Omental fat pad (tissue), 4 donors: ENCODE results near the gene TGFBR3. TPM values are rescaled to one million over a fixed set of nuclear protein-coding genes. Genes with fewer than 3 reads are reported as not detected.

ENCODE experiments used
- ATAC-seq: fragments of 150-250 bp; one replicate; pipeline ENCODE4 v1.9.1; 2016; ENCODE audit warnings: mild to moderate bottlenecking, moderate library complexity; ENCODE audit not compliant: low FRiP score
- DNase-seq: peaks from one replicate; pipeline ENCODE4 v3.0.0-alpha.2; 2019; ENCODE audit warnings: low spot score
- total RNA-seq, 4 donors: library from RNA; depleted of rRNA; stranded (reverse); fragments of >200 nt; gene quantifications; one replicate each; pipeline ENCODE4 v1.1.0, GENCODE V29; 2016
- TF ChIP-seq, protein P1 (sequence below), 3 donors: fragments of 450-650 bp; IDR thresholded peaks; one replicate each; pipeline ENCODE4 v1.5.1; 2016 to 2017; ENCODE audit warnings: antibody characterized with exemption in 3 of 3, mild to moderate bottlenecking in 3 of 3, moderate library complexity in 2 of 3

Gene TGFBR3
- total RNA-seq, 4 donors from 2014 or later = 104 to 267 (median 196) TPM

DNA sequence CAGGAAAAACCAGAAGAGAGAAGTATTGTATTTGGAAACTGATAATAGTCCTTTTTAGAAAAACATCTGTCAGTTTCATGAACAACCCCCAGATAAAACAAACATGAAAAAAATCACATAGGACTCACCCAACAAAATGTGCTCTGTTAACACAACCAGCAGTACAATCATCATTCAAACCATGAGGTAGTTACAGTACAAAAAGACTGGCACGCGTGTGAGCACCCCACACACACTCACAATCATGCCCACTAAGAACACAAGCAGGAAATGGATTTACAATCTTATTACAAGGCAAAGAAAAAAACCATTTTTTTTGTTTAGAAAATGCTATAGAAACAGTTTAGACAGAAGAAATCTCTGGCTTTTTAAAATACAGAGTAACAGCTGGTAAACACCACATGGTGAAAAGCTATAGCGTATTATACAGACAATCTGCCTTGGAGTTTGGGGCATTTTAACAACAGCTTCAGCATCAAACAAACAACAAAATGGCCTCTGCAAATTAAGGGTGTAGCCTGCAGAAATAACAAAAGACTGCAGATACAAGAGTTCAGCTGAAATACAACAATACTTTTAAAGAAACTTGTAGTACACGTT lies 205.3 kb downstream of the TGFBR3 start:
- no peak for DNase-seq
- TF ChIP-seq, protein P1, sequence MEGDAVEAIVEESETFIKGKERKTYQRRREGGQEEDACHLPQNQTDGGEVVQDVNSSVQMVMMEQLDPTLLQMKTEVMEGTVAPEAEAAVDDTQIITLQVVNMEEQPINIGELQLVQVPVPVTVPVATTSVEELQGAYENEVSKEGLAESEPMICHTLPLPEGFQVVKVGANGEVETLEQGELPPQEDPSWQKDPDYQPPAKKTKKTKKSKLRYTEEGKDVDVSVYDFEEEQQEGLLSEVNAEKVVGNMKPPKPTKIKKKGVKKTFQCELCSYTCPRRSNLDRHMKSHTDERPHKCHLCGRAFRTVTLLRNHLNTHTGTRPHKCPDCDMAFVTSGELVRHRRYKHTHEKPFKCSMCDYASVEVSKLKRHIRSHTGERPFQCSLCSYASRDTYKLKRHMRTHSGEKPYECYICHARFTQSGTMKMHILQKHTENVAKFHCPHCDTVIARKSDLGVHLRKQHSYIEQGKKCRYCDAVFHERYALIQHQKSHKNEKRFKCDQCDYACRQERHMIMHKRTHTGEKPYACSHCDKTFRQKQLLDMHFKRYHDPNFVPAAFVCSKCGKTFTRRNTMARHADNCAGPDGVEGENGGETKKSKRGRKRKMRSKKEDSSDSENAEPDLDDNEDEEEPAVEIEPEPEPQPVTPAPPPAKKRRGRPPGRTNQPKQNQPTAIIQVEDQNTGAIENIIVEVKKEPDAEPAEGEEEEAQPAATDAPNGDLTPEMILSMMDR (IDR thresholded peaks at IDR 0.05) = no peak

DNA sequence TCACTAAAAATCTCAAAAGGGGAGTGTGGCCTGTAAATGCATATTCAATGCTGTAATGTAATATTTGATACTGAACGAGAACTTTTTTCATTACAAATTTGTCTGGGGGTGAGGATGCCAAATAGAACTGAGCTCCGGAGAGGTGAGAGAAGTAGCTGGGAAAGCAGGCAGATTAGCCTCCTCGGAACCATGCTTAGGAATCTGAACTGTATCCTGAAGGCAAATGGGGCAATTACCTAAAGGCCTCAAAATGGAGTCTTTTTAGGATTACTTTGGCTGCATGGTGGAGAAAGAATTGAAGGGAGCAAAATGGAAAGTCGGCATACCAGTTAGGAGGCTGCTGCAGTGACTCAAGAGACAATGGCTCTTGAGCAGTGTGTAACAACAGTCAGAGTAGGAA lies 206.5 kb downstream of the TGFBR3 start:
- ATAC-seq (no peak), DNase-seq (no peak)
- TF ChIP-seq, protein P1 (IDR thresholded peaks at IDR 0.05) = no peak

More for the DNA sequence above, 205.3 kb downstream of the TGFBR3 start:
- ATAC-seq = no peak

DNA sequence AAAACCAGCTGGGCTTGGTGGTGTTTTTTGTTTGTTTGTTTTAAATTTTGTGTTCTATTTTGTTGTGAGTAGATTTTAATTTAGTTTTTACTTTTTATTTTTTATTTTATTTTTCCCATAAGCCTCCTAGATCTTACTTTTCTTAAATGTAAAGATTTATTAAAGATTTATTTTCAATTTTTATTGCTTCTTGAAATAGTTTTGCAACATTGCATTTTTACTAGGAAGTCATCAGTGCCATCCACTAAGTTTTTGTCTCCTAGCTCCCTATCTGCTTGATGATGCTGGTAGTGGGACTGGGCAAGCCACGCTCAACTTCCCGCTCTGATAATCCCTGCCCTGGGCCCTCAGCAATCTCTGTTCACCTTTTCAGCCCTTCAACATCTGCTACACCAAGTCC lies 209.9 kb downstream of the TGFBR3 start:
- no peak for DNase-seq
- TF ChIP-seq, protein P1 (IDR thresholded peaks at IDR 0.05) = no peak
- no peak for ATAC-seq

DNA sequence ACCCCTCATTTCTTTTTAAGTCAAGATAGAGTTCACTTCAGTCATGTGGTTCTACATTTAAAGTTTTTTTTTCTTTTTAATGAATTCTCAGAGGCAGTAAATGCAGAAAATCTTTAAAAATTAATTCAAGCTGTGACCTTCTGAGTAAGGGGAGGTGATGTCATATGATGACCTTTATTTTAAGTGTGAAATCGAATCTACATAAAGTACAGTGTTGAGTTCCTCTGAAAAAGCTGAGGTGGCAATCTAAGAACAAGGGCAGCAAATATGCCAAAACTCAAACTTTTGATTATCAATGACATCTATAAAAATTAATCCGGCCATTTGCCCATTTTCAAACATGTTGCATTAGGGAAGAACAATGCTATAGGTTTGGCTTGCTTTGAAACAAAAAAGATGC lies 211.8 kb downstream of the TGFBR3 start:
- ATAC-seq (no peak), DNase-seq (no peak)
- TF ChIP-seq, protein P1 (IDR thresholded peaks at IDR 0.05) = no peak

DNA sequence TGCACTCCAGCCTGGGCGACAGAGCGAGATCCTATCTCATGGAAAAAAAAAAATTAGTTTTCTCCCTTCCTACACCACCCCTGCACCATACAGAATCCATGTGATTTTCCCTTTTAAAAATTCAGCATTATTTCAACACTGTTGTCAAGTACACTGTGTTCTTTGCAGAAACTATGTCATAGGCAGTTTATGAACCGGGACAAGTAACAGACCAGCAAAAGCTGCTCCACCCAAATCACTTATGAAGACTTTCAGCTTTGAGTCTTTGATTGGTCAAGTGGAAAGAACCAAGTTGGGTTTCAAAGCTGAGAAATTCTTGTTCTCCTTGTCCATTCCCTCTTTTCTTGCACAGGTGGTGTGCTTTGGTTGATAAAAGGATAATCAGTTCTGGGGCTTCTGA lies 212.3 kb downstream of the TGFBR3 start:
- TF ChIP-seq, protein P1 (IDR thresholded peaks at IDR 0.05) = no peak
- no peak for ATAC-seq
- DNase-seq = no peak

DNA sequence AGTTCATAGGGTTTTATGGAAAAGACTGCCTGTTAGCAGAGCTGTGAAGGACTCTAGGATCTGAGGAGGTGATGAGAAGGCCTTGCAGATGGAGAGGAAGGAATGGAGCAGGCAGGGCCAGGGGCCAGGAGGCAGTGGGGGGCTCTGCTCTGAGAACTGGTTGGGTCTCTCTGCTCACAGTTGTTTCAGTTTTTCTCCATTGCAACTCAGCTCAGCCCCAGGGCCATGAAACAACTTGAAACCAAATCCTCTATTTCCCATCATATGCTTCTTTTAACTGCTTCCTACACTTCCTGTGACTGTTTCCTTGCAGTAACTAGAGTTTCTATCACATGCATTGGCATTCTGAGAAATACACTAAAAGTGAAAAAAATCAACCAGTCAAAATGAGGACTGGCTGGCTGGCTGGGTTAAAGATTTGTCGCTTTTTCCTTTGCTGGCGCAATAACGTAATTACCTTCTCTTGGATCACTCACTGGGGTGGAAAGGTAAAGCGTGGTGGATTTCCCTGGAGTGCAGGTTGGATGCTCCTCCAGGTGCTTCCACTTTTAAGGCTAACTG lies 213.3 kb downstream of the TGFBR3 start:
- TF ChIP-seq, protein P1 (IDR thresholded peaks at IDR 0.05) = no peak
- DNase-seq = no peak
- ATAC-seq = no peak

DNA sequence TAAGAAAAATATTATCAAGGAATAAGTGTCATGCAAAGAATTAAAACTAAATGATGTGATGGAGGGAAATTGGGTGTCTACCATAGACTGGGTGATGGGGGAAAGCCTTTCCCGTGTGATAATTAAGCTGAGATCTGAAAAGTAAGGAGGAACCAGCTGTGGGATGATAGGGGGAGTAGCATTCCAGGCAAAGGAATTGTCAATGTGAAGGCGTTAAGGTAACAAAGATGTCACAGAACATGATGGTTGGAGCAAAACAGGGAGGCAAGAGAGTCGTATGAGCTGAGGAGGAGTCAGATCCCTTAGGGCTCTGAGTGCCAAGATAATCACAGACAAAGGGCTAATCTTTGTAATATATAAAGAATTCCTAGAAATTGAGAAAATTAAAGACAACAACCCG lies 215.2 kb downstream of the TGFBR3 start:
- TF ChIP-seq, protein P1 (IDR thresholded peaks at IDR 0.05) = no peak
- DNase-seq (no peak), ATAC-seq (no peak)
